CD4-positive, alpha-beta T cell (primary cell): ENCODE data around the gene CCDC70. TPM values are rescaled to one million over a fixed set of nuclear protein-coding genes. Genes with fewer than 3 reads are reported as not detected.

Source experiments
- ATAC-seq: fragments of 200-7000 bp; cut with Tn5 transposase; one replicate; pipeline ENCODE4 v1.10.0; 2022; ENCODE audit warnings: mild to moderate bottlenecking; ENCODE audit not compliant: poor library complexity
- CTCF ChIA-PET: fragments of 350-600 bp; sonication (Branson Sonifier 250); formaldehyde crosslinking; loops from one replicate; lab custom pipeline; 2021; ENCODE audit warnings: antibody characterized with exemption, inconsistent platforms; lab: Charles Lee
- POLR2A ChIA-PET: fragments of 350-600 bp; sonication (Branson Sonifier 250); formaldehyde crosslinking; loops from one replicate; lab custom pipeline; 2021; ENCODE audit warnings: antibody characterized with exemption, inconsistent platforms; lab: Charles Lee
- DNase-seq, 14 experiments: peaks; one replicate each; pipeline ENCODE4 v3.0.0-alpha.2; 2013 to 2020; ENCODE audit warnings: mixed read lengths in 2 of 14
- H3K27ac ChIP-seq, 2 donors: one replicate each; pipeline versions ENCODE4 v1.5.1 to v1.7.0; 2013; ENCODE audit warnings: low read length in 2 of 2, low read depth in 1 of 2, mild to moderate bottlenecking in 1 of 2
- H3K27me3 ChIP-seq, 2 experiments: 1 replicate in 1 of 2; 2 replicates in 1 of 2; pipeline versions ENCODE4 v1.6.1 to v1.7.0; 2013; ENCODE audit warnings: low read length in 2 of 2, control low read depth in 1 of 2, mild to moderate bottlenecking in 1 of 2, moderate library complexity in 1 of 2; ENCODE audit not compliant: insufficient read depth in 2 of 2, control insufficient read depth in 1 of 2
- H3K36me3 ChIP-seq: one replicate; pipeline ENCODE4 v1.6.1; 2013; ENCODE audit warnings: low read length, control low read depth; ENCODE audit not compliant: insufficient read depth
- H3K4me1 ChIP-seq: one replicate; pipeline ENCODE4 v1.6.1; 2013; ENCODE audit warnings: low read length, control low read depth; ENCODE audit not compliant: insufficient read depth
- H3K4me3 ChIP-seq: one replicate; pipeline ENCODE4 v1.5.1; 2013; ENCODE audit warnings: mild to moderate bottlenecking, low read length, moderate library complexity
- H3K9me3 ChIP-seq, 2 experiments: 1 replicate in 1 of 2; 2 replicates in 1 of 2; pipeline versions ENCODE4 v1.6.1 to v1.7.0; 2013; ENCODE audit warnings: low read length in 2 of 2, mild to moderate bottlenecking in 2 of 2, control low read depth in 1 of 2, moderate library complexity in 1 of 2; ENCODE audit not compliant: control insufficient read depth in 1 of 2, insufficient read depth in 1 of 2
- H3K27ac Mint-ChIP-seq: one replicate; pipeline ENCODE4 v1.8.0; 2020; ENCODE audit warnings: mixed read lengths
- H3K27me3 Mint-ChIP-seq: one replicate; pipeline ENCODE4 v1.8.0; 2021; ENCODE audit warnings: mixed read lengths
- H3K36me3 Mint-ChIP-seq: one replicate; pipeline ENCODE4 v1.8.0; 2021; ENCODE audit warnings: low read depth, mixed read lengths
- H3K4me1 Mint-ChIP-seq: one replicate; pipeline ENCODE4 v1.8.0; 2021; ENCODE audit warnings: low read depth, mixed read lengths
- H3K4me3 Mint-ChIP-seq: one replicate; pipeline ENCODE4 v1.8.0; 2020; ENCODE audit warnings: mild to moderate bottlenecking, mixed read lengths
- H3K9me3 Mint-ChIP-seq: one replicate; pipeline ENCODE4 v1.8.0; 2020; ENCODE audit warnings: mixed read lengths
- CTCF ChIP-seq: fragments of 200-600 bp; IDR thresholded peaks from one replicate; pipeline ENCODE4 v1.8.0; 2022; ENCODE audit warnings: antibody characterized with exemption, mild to moderate bottlenecking
- intact Hi-C, 2 experiments: fragments of 100-400 bp; cut with DNase I in 1 of 2; cut with micrococcal nuclease in 1 of 2; formaldehyde crosslinking; loops; one replicate each; pipeline versions ENCODE4 v1.15.1 to v1.9.0; 2023 to 2025; cut with DNase I, micrococcal nuclease
- total RNA-seq, 174 experiments: library from RNA in 2 of 174; stranded (reverse) in 2 of 174; gene quantifications; one replicate each; pipeline ENCODE4 v1.2.3 and lab custom pipeline; 2021 to 2026

CCDC70 gene
- total RNA-seq, 2 experiments from 2014 or later: not detected

GRCh38 chr13:51843529-51843928, 18.2 kb upstream of the CCDC70 start:
- no peak overlapping the region for H3K4me3 Mint-ChIP-seq
- no peak for TF ChIP-seq CTCF
- DNase-seq (no peak), ATAC-seq (no peak)
- Histone ChIP-seq H3K4me1 (peaks cover 7% of the 10 kb centered on the region), H3K27ac (no peak overlapping the region), H3K36me3 (no peaks in the 10 kb centered on the region), H3K4me3 (no peak overlapping the region), H3K27me3 (no peaks in the 10 kb centered on the region), H3K9me3 (no peaks in the 10 kb centered on the region)
- peaks cover 6% of the 10 kb centered on the region for H3K27me3 Mint-ChIP-seq
- POLR2A ChIA-PET: no interaction called here
- intact Hi-C loops: loop anchor here in 1 of 2 experiments (5.0 kb wide), 1 partner anchor 36 kb away; no protein-coding TSS in a partner anchor
- peaks cover 7% of the 10 kb centered on the region for H3K4me1 Mint-ChIP-seq
- H3K27ac Mint-ChIP-seq: no peak overlapping the region
- no peaks in the 10 kb centered on the region for H3K9me3 Mint-ChIP-seq
- CTCF ChIA-PET: no interaction called here
- no peaks in the 10 kb centered on the region for H3K36me3 Mint-ChIP-seq

GRCh38 chr13:51844862-51845573, 16.8 kb upstream of the CCDC70 start, which contains the start of gene TMEM272:
TMEM272 (minus strand) TSS chr13:51845177; CDS start chr13:51838530, 6,647 bp downstream.
- POLR2A ChIA-PET: interaction anchor here (1.0 to 1.2 kb wide), 3 partner anchors 18 to 29 kb away, joined by 3 to 7 read pairs (median 4); no protein-coding TSS in a partner anchor
- H3K4me3 ChIP-seq: no peak within 1 kb of the TSS

More at GRCh38 chr13:51844862-51845573, 16.8 kb upstream of the CCDC70 start, which contains the start of gene TMEM272:
- Mint-ChIP-seq H3K36me3 (no peaks in the 10 kb centered on the region), H3K4me1 (peaks cover 7% of the 10 kb centered on the region), H3K27me3 (peaks cover 6% of the 10 kb centered on the region), H3K9me3 (no peaks in the 10 kb centered on the region), H3K27ac (no peak within 1 kb of the TSS), H3K4me3 (no peak within 1 kb of the TSS)
- no peak within 1 kb of the TSS for H3K27ac ChIP-seq
- CTCF ChIA-PET: interaction anchor here (0.5 to 2.0 kb wide), 7 partner anchors 17 to 410 kb away, joined by 3 to 12 read pairs (median 4); no protein-coding TSS in a partner anchor
- peak; percentile 89 for TF ChIP-seq CTCF
- peak in 12 of 14 experiments; percentile 25 to 71 (median 44) for DNase-seq
- peak; percentile 84 for ATAC-seq
- H3K9me3 ChIP-seq: no peaks in the 10 kb centered on the region
- intact Hi-C loops: loop anchor here (1.0 to 5.0 kb wide), 4 partner anchors 38 to 356 kb away; no protein-coding TSS in a partner anchor
- no peaks in the 10 kb centered on the region for H3K36me3 ChIP-seq
- H3K4me1 ChIP-seq: peaks cover 7% of the 10 kb centered on the region
- H3K27me3 ChIP-seq: no peaks in the 10 kb centered on the region
